ENCODE measurements around the gene MAMDC4. TPM values are rescaled to one million over a fixed set of nuclear protein-coding genes. Genes with fewer than 3 reads are reported as not detected.
"Not testable (repeated sequence)": the region's sequence is repeated elsewhere in the genome, so short reads cannot be mapped to it uniquely, and the experiment has no call there.

MAMDC4 gene
- total RNA-seq, 1 donor from 2014 or later, result 7.7 TPM

- peaks cover 3% of the 10 kb centered on the region for H3K36me3 Mint-ChIP-seq (ENCODE audit: low read depth)
- no peaks in the 10 kb centered on the region for H3K9me3 Mint-ChIP-seq (ENCODE audit: low read depth)
- peak overlapping the region; percentile 94 for H3K27ac Mint-ChIP-seq (ENCODE audit: unreplicated experiment)
- TF ChIP-seq, protein P1, sequence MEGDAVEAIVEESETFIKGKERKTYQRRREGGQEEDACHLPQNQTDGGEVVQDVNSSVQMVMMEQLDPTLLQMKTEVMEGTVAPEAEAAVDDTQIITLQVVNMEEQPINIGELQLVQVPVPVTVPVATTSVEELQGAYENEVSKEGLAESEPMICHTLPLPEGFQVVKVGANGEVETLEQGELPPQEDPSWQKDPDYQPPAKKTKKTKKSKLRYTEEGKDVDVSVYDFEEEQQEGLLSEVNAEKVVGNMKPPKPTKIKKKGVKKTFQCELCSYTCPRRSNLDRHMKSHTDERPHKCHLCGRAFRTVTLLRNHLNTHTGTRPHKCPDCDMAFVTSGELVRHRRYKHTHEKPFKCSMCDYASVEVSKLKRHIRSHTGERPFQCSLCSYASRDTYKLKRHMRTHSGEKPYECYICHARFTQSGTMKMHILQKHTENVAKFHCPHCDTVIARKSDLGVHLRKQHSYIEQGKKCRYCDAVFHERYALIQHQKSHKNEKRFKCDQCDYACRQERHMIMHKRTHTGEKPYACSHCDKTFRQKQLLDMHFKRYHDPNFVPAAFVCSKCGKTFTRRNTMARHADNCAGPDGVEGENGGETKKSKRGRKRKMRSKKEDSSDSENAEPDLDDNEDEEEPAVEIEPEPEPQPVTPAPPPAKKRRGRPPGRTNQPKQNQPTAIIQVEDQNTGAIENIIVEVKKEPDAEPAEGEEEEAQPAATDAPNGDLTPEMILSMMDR (IDR thresholded peaks at IDR 0.05), result no peak
- H3K27me3 Mint-ChIP-seq (ENCODE audit: low read depth), result no peaks in the 10 kb centered on the region
- no peak overlapping the region for H3K4me3 Mint-ChIP-seq (ENCODE audit: unreplicated experiment)
- no peak for DNase-seq (ENCODE audit: low spot score)
- peaks cover 35% of the 10 kb centered on the region for H3K4me1 Mint-ChIP-seq (ENCODE audit: low read depth)
Observed at GRCh38 chr9:136839229-136840139, 12.7 kb upstream of the MAMDC4 start.

DNA sequence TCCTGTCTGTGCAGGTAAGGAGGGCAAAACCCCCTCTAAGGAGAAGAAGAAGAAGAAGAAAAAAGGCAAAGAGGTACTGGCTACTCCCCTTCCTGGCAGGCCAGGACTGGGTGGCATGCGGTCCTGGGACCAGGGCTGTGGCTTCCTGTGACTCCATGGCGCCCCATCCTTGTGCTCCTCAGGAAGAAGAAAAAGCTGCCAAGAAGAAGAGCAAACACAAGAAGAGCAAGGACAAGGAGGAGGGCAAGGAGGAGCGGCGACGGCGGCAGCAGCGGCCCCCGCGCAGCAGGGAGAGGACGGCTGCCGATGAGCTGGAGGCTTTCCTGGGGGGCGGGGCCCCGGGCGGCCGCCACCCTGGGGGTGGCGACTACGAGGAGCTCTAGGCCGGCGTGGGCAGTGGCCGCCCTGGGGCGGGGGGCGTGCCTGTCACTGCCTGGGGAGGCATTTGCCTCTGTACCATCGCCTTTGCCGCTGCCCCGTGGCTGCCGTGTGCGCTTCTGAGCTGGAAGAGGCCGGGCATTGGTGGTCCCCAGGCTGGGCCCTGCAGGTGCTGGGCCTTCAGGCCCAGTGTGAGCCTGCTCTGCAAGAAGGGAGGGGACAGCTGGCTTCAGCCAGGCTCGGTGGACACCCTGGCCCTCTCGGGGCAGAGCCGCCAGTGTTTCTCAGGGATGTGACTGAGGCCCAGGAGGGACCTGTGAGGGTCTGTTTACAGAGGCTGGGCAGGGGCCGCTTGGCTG, 11.8 kb upstream of the MAMDC4 start:
- H3K27ac Mint-ChIP-seq (ENCODE audit: unreplicated experiment), result peak overlapping the region; percentile 94
- H3K4me1 Mint-ChIP-seq (ENCODE audit: low read depth), result peaks cover 35% of the 10 kb centered on the region
- H3K27me3 Mint-ChIP-seq (ENCODE audit: low read depth), result no peaks in the 10 kb centered on the region
- TF ChIP-seq, protein P1 (IDR thresholded peaks at IDR 0.05), result no peak
- no peaks in the 10 kb centered on the region for H3K9me3 Mint-ChIP-seq (ENCODE audit: low read depth)
- peaks cover 3% of the 10 kb centered on the region for H3K36me3 Mint-ChIP-seq (ENCODE audit: low read depth)
- H3K4me3 Mint-ChIP-seq (ENCODE audit: unreplicated experiment), result no peak overlapping the region
- no peak for DNase-seq (ENCODE audit: low spot score)

- H3K27ac Mint-ChIP-seq (ENCODE audit: unreplicated experiment), result peak overlapping the region; percentile 78
- DNase-seq (ENCODE audit: low spot score), result no peak
- no peaks in the 10 kb centered on the region for H3K27me3 Mint-ChIP-seq (ENCODE audit: low read depth)
- TF ChIP-seq, protein P1 (IDR thresholded peaks at IDR 0.05), result no peak
- peaks cover 3% of the 10 kb centered on the region for H3K36me3 Mint-ChIP-seq (ENCODE audit: low read depth)
- peak overlapping the region; percentile 38 for H3K4me3 Mint-ChIP-seq (ENCODE audit: unreplicated experiment)
- peaks cover 35% of the 10 kb centered on the region for H3K4me1 Mint-ChIP-seq (ENCODE audit: low read depth)
- no peaks in the 10 kb centered on the region for H3K9me3 Mint-ChIP-seq (ENCODE audit: low read depth)
Observed at GRCh38 chr9:136840877-136841645, 11.1 kb upstream of the MAMDC4 start.

GRCh38 chr9:136841646-136842379, 10.3 kb upstream of the MAMDC4 start:
- not testable (repeated sequence) for DNase-seq (ENCODE audit: low spot score); H3K9me3 Mint-ChIP-seq (ENCODE audit: low read depth); H3K27me3 Mint-ChIP-seq (ENCODE audit: low read depth); H3K36me3 Mint-ChIP-seq (ENCODE audit: low read depth)
- Mint-ChIP-seq H3K4me3 (ENCODE audit: unreplicated experiment) (peak overlapping the region; percentile 73), H3K27ac (ENCODE audit: unreplicated experiment) (peak overlapping the region; percentile 80), H3K4me1 (ENCODE audit: low read depth) (peaks cover 39% of the 10 kb centered on the region)

DNA sequence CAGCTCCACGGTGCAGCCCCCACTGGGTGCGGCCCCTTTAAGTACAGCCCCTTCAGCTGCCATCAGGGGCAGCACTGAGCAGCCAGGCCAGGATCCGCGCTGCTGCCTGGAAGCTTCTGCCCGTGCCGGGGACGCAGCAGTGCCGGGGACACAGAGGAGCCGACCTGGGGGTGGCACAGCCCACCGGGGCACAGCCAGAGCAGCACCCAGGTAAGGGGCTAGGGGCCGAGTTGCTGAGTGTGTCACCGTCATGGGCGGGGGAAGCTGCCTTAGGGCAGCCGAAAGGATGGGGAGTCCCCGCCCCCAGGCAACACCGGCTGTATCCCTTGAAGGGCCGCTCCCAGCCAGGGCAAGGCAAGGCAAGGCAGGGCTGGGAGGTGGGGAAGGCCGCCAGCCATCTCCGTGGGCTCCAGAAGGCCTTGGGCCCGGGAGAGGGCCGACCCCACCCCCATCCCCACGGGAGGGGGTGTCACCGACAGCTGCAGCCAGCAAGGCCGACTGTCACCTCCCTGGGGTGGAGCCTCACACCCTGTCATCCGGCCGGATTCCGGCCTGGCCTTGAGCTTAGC, 9.7 kb upstream of the MAMDC4 start, which contains the start of gene AJM1:
Gene AJM1, plus strand, starts transcription at position 99 of the 569 bp plus-strand sequence. CDS start 1,937 bp downstream, outside the sequence.
- H3K27ac Mint-ChIP-seq (ENCODE audit: unreplicated experiment), result peak within 1 kb of the TSS; percentile 80
- TF ChIP-seq, protein P1 (IDR thresholded peaks at IDR 0.05), result peak; percentile 91

DNA sequence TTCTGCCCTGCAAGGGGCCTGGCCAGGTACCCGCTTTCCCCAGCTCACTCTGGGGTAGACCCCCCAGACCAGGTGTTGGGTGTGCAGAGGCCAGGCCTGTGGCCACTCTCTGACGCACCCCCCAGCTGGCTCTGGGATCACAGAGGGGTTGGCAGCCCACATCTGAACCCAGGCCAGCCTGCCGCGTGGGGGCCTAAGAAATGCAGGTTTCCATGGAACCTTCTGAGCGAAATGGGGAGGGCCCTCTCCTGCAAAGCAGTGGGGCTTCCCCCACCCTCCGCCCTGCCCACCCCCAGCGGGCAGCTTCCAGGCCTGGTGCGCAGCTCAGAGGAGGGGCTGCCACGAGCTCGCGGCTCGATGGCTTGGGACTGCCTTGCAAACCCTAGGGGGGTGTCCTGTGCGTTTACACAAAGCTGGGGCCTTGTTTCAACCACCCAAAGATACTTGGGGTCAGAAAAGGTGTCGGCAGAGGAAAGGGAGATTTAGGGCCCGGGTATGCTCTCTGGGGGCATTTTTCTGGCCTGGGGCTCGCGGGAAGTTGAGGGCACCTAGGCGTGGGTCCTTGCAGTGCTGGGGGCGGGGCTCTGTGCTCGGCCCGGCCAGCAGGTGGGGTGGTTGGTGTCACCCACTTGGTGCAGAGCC, 8.9 kb upstream of the MAMDC4 start:
- DNase-seq (ENCODE audit: low spot score); H3K36me3 Mint-ChIP-seq (ENCODE audit: low read depth); H3K9me3 Mint-ChIP-seq (ENCODE audit: low read depth); H3K4me3 Mint-ChIP-seq (ENCODE audit: unreplicated experiment); H3K27me3 Mint-ChIP-seq (ENCODE audit: low read depth): not testable (repeated sequence)
- H3K27ac Mint-ChIP-seq (ENCODE audit: unreplicated experiment), result peak overlapping the region; percentile 36
- H3K4me1 Mint-ChIP-seq (ENCODE audit: low read depth), result peaks cover 41% of the 10 kb centered on the region

More for the DNA sequence above, 9.7 kb upstream of the MAMDC4 start, which contains the start of gene AJM1:
- Mint-ChIP-seq H3K4me1 (ENCODE audit: low read depth) (peaks cover 39% of the 10 kb centered on the region), H3K4me3 (ENCODE audit: unreplicated experiment) (peak within 1 kb of the TSS; percentile 73)
- not testable (repeated sequence) for H3K27me3 Mint-ChIP-seq (ENCODE audit: low read depth); H3K36me3 Mint-ChIP-seq (ENCODE audit: low read depth); H3K9me3 Mint-ChIP-seq (ENCODE audit: low read depth); DNase-seq (ENCODE audit: low spot score)

Measured in chondrocyte (in vitro differentiated cells).